GM18526 (cell line): ENCODE measurements around the gene HEXIM2.

ENCODE experiments used
- POLR2A ChIP-seq: IDR thresholded peaks from 3 replicates; pipeline ENCODE4 v1.6.1; 2011; ENCODE audit not compliant: insufficient read length; ENCODE audit errors: extremely low read depth

The HEXIM2 gene

GRCh38 chr17:45197555-45198334, 36.1 kb downstream of the HEXIM2 start:
- peak; percentile 22 for TF ChIP-seq POLR2A

DNA sequence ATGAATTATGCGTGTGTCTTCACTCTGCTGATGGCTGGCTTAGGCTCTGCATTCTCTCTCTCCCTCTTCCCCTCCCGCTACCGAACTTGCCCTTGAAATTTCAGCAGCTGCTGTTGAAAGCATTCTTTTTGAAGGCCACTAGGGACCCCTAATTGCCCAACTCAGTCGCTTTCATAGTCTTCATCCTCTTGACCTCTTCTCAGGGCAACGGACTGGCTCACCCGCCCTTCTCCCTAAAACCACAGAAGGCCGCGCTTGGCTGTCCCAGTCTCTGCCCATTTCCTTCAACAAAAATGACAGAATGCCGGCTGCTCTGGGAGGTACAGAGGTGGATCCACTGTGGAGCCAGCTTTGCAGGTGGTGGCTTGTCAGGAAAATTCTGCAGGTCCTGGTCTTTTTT, 39.0 kb downstream of the HEXIM2 start:
- no peak for TF ChIP-seq POLR2A

- no peak for TF ChIP-seq POLR2A
Measured at GRCh38 chr17:45201457-45201856, 39.8 kb downstream of the HEXIM2 start.

DNA sequence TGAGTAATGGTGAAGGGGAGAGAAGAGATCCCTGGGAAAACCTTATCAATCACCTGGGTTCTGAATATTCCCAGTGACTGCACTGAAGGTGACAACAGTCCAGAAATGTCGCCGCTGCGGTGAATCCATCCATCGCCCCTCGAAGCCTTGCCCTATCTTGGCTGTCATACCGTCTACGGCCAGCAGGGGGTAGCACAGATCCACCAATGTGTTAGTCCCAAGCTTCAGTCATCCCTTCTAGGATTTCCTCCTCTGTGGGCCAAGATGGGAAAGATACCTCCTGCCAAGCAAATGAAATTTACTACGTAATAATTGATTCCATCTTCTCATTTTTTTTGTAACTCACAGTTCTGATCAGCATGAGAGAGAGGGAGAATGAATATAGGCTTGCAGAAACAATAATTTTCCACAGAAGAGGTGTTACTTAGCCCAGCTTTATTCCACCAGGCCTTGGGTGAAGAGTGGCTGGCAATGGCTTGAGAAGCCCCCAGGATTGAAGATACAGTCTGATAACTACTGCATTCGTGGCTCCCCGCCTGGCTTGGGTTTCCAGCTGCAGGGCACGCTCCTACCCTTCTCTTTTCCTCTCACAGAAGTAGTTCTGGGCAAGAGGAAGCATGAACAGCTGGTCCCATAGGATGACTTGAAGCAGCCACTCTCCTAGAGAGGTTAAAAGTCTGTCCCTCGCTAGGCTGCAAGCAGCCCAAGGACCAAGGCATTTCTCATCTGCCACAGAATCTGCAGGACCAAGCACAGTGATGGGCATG, 57.4 kb downstream of the HEXIM2 start:
- no peak for TF ChIP-seq POLR2A
